Measurements from ENCODE around the gene LAP3.

DNA sequence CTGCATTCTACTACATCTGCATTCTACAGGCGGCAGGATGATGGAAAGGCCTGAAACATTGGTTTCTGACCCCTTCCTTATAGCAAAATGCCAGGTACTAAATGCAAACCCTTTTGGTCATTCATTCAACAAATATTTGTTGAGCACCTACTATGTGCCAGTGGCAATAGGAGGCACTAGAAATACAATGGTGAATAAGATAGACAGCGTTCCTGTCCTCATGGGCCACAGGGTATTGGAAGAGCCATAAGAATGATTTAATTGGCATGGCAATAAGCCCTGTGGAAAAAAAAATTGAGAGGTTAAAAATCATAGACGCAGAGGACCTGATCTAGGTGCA is 17.3 kb upstream of the LAP3 start:
- no peak for TF ChIP-seq EZH2 (IDR thresholded peaks at IDR 0.05; ENCODE audit: borderline replicate concordance, low read length)
- TF ChIP-seq, protein P1, sequence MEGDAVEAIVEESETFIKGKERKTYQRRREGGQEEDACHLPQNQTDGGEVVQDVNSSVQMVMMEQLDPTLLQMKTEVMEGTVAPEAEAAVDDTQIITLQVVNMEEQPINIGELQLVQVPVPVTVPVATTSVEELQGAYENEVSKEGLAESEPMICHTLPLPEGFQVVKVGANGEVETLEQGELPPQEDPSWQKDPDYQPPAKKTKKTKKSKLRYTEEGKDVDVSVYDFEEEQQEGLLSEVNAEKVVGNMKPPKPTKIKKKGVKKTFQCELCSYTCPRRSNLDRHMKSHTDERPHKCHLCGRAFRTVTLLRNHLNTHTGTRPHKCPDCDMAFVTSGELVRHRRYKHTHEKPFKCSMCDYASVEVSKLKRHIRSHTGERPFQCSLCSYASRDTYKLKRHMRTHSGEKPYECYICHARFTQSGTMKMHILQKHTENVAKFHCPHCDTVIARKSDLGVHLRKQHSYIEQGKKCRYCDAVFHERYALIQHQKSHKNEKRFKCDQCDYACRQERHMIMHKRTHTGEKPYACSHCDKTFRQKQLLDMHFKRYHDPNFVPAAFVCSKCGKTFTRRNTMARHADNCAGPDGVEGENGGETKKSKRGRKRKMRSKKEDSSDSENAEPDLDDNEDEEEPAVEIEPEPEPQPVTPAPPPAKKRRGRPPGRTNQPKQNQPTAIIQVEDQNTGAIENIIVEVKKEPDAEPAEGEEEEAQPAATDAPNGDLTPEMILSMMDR (conservative IDR thresholded peaks at IDR 0.05 in 1 of 2, IDR thresholded peaks at IDR 0.05 in 1 of 2; ENCODE audit: extremely low read depth in 1 of 2, insufficient read depth in 1 of 2, low read depth in 1 of 2, low read length in 2 of 2) = no peak

Data from mammary epithelial cell (primary cell).